Activated gamma-delta T cell treated with Interleukin-2 at 50 U/mL for 16 hours (primary cell): ENCODE measurements around the gene C9orf85.
"Not testable (repeated sequence)": the region's sequence is repeated elsewhere in the genome, so short reads cannot be mapped to it uniquely, and the experiment has no call there.

ENCODE experiments used
- DNase-seq: peaks from one replicate; pipeline ENCODE4 v3.0.0-alpha.2; 2020

The C9orf85 gene, protein sequence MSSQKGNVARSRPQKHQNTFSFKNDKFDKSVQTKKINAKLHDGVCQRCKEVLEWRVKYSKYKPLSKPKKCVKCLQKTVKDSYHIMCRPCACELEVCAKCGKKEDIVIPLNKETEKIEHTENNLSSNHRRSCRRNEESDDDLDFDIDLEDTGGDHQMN

DNA sequence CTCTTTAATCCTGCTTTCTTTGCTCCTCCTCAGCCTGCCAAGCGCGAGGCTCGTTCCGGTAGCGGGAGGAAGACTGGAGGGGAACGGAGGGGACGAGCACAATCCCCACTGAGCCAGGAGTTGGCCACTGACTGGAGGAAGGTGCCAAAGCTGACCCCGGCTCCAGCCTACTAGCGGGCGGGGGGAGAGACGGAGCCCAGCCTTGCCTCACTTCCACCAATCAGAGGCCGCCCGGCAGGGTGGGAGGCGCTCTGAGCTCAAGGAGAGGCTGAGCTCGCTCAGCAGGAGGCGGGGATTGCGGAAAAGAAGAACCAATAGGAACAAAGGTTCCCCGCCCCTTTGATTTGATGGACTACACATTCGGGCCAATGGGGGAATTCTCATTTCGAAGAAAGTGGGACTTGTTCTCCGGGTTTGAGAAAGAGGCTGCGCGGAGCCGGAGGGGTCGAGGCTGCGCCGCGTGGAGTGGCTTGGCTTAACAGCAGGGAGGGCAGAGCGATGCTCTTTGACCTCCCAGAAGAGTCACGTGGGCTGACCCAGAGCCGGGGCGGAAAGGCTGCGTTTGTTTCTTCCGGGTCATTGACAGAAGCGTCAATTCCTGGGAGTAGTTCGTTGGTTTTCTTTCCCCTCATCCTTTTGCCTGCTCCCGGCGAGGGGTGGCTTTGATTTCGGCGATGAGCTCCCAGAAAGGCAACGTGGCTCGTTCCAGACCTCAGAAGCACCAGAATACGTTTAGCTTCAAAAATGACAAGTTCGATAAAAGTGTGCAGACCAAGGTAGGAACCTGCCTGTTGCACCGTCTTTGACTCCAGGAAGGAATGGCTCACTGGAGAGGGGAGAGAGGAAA is at the start of gene C9orf85, which contains the start of gene ABHD17B:
Gene C9orf85, plus strand, starts transcription at position 579 of the 847 bp plus-strand sequence. Its CDS starts 96 bp downstream, at position 675.
Gene ABHD17B, minus strand, starts transcription at position 133 of the 847 bp plus-strand sequence. CDS start 36,113 bp downstream, outside the sequence.
- peak; percentile 96 for DNase-seq

- DNase-seq: no peak
Measured at GRCh38 chr9:71863631-71864030, 47.8 kb upstream of the C9orf85 start.

DNA sequence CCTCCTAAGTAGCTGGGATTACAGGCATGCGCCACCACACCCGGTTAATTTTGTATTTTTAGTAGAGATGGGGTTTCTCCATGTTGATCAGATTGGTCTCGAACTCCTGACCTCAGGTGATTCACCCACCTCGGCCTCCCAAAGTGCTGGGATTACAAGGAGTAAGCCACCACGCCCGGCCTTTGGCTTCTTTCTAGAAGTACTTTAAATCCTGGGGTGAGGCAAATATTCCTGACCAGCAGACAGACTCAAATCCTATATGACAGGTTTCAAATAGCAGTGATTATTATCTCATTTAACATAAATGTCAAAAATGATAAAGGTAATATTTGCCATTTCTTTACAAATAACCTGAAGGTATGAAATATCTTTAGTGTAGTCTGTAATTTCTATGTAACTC is 36.1 kb upstream of the C9orf85 start:
- DNase-seq: no peak

GRCh38 chr9:71876106-71876505 is 35.3 kb upstream of the C9orf85 start:
- no peak for DNase-seq

DNA sequence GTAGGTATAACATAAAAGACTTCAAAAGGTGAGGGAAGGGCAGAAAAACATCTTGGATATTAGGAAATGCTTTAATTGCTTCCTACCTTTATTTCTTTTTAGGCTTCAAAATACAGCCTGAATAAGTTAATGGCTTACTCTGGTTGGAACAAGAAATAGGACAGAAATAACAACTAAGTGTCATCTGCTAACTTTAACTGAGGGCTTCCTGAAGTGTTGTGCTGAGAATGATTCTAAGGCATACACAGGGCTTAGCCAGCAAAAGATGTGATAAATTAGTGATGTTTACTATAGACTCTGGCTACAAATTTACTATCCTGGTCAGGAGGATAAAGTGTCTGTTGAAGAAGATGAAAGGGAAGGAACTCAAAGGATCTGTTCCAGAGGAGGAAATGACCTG is 34.6 kb upstream of the C9orf85 start:
- no peak for DNase-seq

DNA sequence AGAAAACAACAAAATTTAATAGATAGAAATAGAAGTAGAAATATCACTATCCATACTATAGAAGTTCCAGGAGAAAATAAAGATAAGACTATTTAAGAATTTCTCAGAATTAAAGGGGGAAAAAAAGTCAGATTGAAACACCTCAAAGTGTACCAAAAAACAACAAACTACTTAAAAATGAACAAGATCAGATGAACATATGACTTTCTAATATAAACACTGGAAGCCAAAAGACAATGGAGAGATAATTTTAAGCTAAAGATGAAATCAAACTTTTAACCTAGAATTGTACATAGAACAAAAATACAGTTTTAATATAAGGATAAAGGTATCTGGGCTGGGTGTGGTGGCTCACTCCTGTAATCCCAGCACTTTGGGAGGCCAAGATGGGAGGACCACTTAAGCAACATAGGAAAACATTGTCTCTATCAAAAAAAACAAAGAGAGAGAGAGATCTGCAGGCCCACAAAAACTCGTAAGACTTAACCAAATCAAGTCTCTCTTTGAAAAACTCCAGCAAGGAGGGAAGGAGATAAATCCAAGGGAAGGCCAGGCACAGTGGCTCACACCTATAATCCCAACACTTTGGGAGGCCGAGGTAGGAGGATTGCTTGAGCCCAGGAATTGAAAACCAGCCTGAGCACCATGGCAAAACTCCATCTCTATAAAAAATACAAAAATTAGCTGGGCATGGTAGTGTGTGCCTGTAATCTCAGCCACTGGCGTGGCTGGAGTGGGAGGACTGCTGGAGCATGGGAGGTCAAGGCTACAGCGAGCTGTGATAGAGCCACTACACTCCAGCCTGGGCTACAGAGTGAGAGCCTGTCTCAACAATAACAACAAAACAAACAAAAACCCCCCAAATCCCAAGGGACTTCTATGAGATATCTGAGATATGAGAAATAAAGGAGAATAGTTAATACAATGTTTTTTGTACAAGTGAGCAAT is 32.8 kb upstream of the C9orf85 start:
- no peak for DNase-seq

GRCh38 chr9:71879644-71880174 is 31.7 kb upstream of the C9orf85 start:
- no peak for DNase-seq

GRCh38 chr9:71884005-71884404 is 27.4 kb upstream of the C9orf85 start:
- no peak for DNase-seq

DNA sequence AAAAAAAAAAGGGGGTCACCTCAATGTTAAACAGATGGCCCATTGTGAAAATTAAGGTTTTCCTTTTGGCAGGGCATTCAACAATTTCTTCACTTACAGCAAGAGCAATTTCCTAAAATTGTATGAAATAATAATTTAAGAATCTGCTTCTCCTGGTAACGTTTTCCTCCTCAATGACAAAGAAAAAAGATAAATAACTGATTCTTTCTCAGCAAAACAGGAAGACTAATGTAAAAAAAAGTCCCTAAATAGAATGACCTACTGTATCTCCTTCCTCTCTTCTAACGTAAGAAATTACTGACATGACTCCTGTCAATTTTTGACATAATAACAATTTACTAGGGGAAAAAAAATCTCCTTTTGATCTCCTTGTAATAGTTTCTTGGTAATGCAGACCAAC is 26.0 kb upstream of the C9orf85 start:
- no peak for DNase-seq

- DNase-seq: no peak
Measured at GRCh38 chr9:71886015-71886414, 25.4 kb upstream of the C9orf85 start.

- DNase-seq: no peak
Measured at GRCh38 chr9:71886541-71886940, 24.9 kb upstream of the C9orf85 start.

DNA sequence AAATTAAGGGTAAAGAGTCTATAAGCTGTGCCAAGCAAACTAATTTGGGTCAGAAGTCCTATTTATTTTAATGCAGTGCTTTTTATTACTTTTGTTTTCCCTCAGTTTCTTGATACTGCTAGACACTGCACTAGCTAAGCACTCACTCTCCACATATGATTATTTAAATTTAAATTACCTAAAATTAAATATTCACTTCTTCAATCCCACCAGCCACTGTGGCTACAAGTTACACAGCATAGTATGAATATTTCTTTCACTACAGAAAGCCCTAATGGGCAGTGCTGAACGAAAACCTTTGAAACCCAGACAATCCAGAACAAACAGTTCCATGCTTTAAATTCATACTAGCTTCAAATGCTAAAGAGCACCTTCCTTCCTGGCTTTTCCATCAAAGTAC is 24.1 kb upstream of the C9orf85 start:
- DNase-seq: no peak

GRCh38 chr9:71890042-71890679 is 21.3 kb upstream of the C9orf85 start:
- no peak for DNase-seq

DNA sequence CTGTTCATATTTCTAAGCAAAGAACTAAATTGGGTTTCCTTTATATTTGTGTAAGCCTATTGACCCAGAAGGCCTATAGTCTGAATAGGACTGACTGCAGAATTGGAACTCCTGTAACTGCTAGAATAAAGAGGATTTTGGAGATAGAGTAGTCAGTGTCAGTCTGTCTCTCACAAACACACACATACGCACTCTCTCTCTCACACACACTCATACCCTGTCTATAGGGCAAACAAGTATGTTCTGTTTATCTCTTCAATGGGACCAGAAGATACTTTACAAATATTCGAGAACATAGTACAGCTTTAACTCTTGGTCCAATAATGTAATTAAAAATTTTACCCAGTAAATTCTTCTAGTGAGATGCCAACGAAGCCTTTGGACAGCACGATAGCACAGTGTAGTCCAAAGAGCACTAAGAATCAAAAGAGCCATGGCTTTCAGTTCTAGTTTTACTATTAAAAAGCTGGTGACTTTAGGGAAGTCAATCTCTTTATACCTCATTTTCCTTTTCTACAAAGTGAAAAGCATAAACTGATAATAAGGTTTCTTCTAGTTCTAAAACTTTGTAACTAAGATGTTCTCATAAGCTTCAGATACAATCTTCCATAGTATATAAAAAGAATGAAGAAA is 19.8 kb upstream of the C9orf85 start:
- no peak for DNase-seq

GRCh38 chr9:71895117-71895516 is 16.3 kb upstream of the C9orf85 start:
- no peak for DNase-seq

GRCh38 chr9:71895955-71896354 is 15.5 kb upstream of the C9orf85 start:
- no peak for DNase-seq

DNA sequence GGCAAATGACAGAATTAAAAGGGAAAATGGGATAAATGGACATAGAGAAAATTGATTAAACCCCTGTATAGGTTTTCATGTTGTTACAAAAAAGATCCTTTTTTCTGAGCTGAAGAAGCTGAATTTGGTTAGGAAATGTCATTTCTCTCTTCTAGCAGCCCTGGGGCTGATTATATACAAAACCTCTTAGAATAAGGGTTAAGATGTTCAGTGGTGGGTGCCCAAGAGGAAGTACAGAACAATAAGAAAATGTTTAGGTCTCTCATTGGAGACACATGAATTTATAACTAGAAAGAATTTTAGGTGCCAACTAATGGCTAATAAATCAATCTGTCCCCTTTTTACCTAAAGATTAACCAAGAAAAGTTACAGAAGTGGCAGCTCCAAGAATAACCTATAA is 14.7 kb upstream of the C9orf85 start:
- no peak for DNase-seq

GRCh38 chr9:71897577-71897976 is 13.9 kb upstream of the C9orf85 start:
- DNase-seq: no peak

GRCh38 chr9:71898756-71899155 is 12.7 kb upstream of the C9orf85 start:
- not testable (repeated sequence) for DNase-seq

GRCh38 chr9:71901695-71902597 is 9.5 kb upstream of the C9orf85 start:
- no peak for DNase-seq

- DNase-seq: no peak
Measured at GRCh38 chr9:71904076-71904475, 7.4 kb upstream of the C9orf85 start.
